HS-5 (cell line): ENCODE results near the gene AMOTL1.

ENCODE experiments used
- DNase-seq: peaks from one replicate; pipeline ENCODE4 v3.0.0-alpha.2; 2012; ENCODE audit warnings: low read depth

The AMOTL1 gene

GRCh38 chr11:94746721-94747120 is 21.4 kb upstream of the AMOTL1 start:
- DNase-seq = no peak

- no peak for DNase-seq
These were observed 21.0 kb upstream of the AMOTL1 start for GRCh38 chr11:94747146-94747545.

- no peak for DNase-seq
These were observed 20.5 kb upstream of the AMOTL1 start for GRCh38 chr11:94747601-94748041.

- no peak for DNase-seq
These were observed 18.8 kb upstream of the AMOTL1 start for GRCh38 chr11:94749369-94749768.

GRCh38 chr11:94750319-94751217 is 17.6 kb upstream of the AMOTL1 start:
- no peak for DNase-seq

GRCh38 chr11:94751218-94751609 is 16.9 kb upstream of the AMOTL1 start:
- no peak for DNase-seq

GRCh38 chr11:94751786-94752185 is 16.4 kb upstream of the AMOTL1 start:
- no peak for DNase-seq

GRCh38 chr11:94753630-94754029 is 14.5 kb upstream of the AMOTL1 start:
- DNase-seq = no peak

GRCh38 chr11:94754335-94754734 is 13.8 kb upstream of the AMOTL1 start:
- DNase-seq = no peak

- no peak for DNase-seq
These were observed 13.3 kb upstream of the AMOTL1 start for GRCh38 chr11:94754819-94755218.

- no peak for DNase-seq
These were observed 12.7 kb upstream of the AMOTL1 start for GRCh38 chr11:94755494-94755893.

- no peak for DNase-seq
These were observed 11.0 kb upstream of the AMOTL1 start for GRCh38 chr11:94757037-94757735.

- no peak for DNase-seq
These were observed 9.5 kb upstream of the AMOTL1 start for GRCh38 chr11:94758666-94759065.

GRCh38 chr11:94759522-94759921 is 8.6 kb upstream of the AMOTL1 start:
- DNase-seq = no peak

GRCh38 chr11:94760296-94760695 is 7.9 kb upstream of the AMOTL1 start:
- no peak for DNase-seq

- no peak for DNase-seq
These were observed 5.9 kb upstream of the AMOTL1 start for GRCh38 chr11:94762208-94762607.

- DNase-seq = no peak
These were observed 5.2 kb upstream of the AMOTL1 start for GRCh38 chr11:94762995-94763394.

GRCh38 chr11:94766713-94767206 is 1.4 kb upstream of the AMOTL1 start:
- DNase-seq = no peak

GRCh38 chr11:94767291-94767690 is 865 bp upstream of the AMOTL1 start:
- no peak for DNase-seq

- DNase-seq = no peak
These were observed 716 bp downstream of the AMOTL1 start for GRCh38 chr11:94768602-94769541.

- no peak for DNase-seq
These were observed 1.7 kb downstream of the AMOTL1 start for GRCh38 chr11:94769880-94770279.

GRCh38 chr11:94770563-94771120 is 2.5 kb downstream of the AMOTL1 start:
- DNase-seq = no peak
